NCI-H345 (cell line): ENCODE results near the gene MORN2.
"Not testable (repeated sequence)": the region's sequence is repeated elsewhere in the genome, so short reads cannot be mapped to it uniquely, and the experiment has no call there.

Experiments
- DNase-seq: peaks from one replicate; lab custom pipeline; 2025; lab: John Stamatoyannopoulos, UW

MORN2 gene

GRCh38 chr2:38875576-38876367 lies at the start of gene MORN2, which contains the start of gene DHX57:
MORN2 (plus strand) TSS chr2:38875976.
DHX57 (minus strand) TSS chr2:38875934; CDS start chr2:38868405, 7,529 bp downstream.
- DNase-seq: peak; percentile 85

GRCh38 chr2:38827539-38828145 lies 48.1 kb upstream of the MORN2 start:
- DNase-seq: not testable (repeated sequence)

- DNase-seq: no peak
Observed at GRCh38 chr2:38828460-38828859, 47.3 kb upstream of the MORN2 start.

GRCh38 chr2:38829971-38830370 lies 45.8 kb upstream of the MORN2 start:
- no peak for DNase-seq

GRCh38 chr2:38830526-38831159 lies 45.1 kb upstream of the MORN2 start:
- DNase-seq: no peak

GRCh38 chr2:38835015-38835601 lies 40.7 kb upstream of the MORN2 start:
- DNase-seq: no peak

- no peak for DNase-seq
Observed at GRCh38 chr2:38835990-38836389, 39.8 kb upstream of the MORN2 start.

GRCh38 chr2:38836791-38837190 lies 39.0 kb upstream of the MORN2 start:
- DNase-seq: no peak

- no peak for DNase-seq
Observed at GRCh38 chr2:38850045-38850444, 25.7 kb upstream of the MORN2 start.

- DNase-seq: no peak
Observed at GRCh38 chr2:38856165-38856564, 19.6 kb upstream of the MORN2 start.

- DNase-seq: no peak
Observed at GRCh38 chr2:38862476-38862875, 13.3 kb upstream of the MORN2 start.

- no peak for DNase-seq
Observed at GRCh38 chr2:38863061-38863695, 12.6 kb upstream of the MORN2 start.

GRCh38 chr2:38866773-38867443 lies 8.9 kb upstream of the MORN2 start:
- no peak for DNase-seq

- no peak for DNase-seq
Observed at GRCh38 chr2:38871432-38871831, 4.3 kb upstream of the MORN2 start.

GRCh38 chr2:38873763-38874162 lies 2.0 kb upstream of the MORN2 start:
- no peak for DNase-seq

- no peak for DNase-seq
Observed at GRCh38 chr2:38875227-38875575, 575 bp upstream of the MORN2 start.

GRCh38 chr2:38876407-38876806 lies 631 bp downstream of the MORN2 start:
- DNase-seq: peak; percentile 15

- no peak for DNase-seq
Observed at GRCh38 chr2:38886063-38886462, 10.3 kb downstream of the MORN2 start.

GRCh38 chr2:38887347-38887746 lies 11.6 kb downstream of the MORN2 start:
- DNase-seq: no peak

- DNase-seq: no peak
Observed at GRCh38 chr2:38887902-38888554, 12.3 kb downstream of the MORN2 start.

GRCh38 chr2:38889045-38889444 lies 13.3 kb downstream of the MORN2 start:
- DNase-seq: no peak
